NCI-H510A treated with DMSO at 0.1 percent for 48 hours (cell line): ENCODE measurements around the gene CCAR1.
"Not testable (repeated sequence)": the region's sequence is repeated elsewhere in the genome, so short reads cannot be mapped to it uniquely, and the experiment has no call there.

Source experiments
- DNase-seq: peaks from one replicate; lab custom pipeline; 2025; lab: John Stamatoyannopoulos, UW

The CCAR1 gene, protein sequence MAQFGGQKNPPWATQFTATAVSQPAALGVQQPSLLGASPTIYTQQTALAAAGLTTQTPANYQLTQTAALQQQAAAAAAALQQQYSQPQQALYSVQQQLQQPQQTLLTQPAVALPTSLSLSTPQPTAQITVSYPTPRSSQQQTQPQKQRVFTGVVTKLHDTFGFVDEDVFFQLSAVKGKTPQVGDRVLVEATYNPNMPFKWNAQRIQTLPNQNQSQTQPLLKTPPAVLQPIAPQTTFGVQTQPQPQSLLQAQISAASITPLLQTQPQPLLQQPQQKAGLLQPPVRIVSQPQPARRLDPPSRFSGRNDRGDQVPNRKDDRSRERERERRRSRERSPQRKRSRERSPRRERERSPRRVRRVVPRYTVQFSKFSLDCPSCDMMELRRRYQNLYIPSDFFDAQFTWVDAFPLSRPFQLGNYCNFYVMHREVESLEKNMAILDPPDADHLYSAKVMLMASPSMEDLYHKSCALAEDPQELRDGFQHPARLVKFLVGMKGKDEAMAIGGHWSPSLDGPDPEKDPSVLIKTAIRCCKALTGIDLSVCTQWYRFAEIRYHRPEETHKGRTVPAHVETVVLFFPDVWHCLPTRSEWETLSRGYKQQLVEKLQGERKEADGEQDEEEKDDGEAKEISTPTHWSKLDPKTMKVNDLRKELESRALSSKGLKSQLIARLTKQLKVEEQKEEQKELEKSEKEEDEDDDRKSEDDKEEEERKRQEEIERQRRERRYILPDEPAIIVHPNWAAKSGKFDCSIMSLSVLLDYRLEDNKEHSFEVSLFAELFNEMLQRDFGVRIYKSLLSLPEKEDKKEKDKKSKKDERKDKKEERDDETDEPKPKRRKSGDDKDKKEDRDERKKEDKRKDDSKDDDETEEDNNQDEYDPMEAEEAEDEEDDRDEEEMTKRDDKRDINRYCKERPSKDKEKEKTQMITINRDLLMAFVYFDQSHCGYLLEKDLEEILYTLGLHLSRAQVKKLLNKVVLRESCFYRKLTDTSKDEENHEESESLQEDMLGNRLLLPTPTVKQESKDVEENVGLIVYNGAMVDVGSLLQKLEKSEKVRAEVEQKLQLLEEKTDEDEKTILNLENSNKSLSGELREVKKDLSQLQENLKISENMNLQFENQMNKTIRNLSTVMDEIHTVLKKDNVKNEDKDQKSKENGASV

DNA sequence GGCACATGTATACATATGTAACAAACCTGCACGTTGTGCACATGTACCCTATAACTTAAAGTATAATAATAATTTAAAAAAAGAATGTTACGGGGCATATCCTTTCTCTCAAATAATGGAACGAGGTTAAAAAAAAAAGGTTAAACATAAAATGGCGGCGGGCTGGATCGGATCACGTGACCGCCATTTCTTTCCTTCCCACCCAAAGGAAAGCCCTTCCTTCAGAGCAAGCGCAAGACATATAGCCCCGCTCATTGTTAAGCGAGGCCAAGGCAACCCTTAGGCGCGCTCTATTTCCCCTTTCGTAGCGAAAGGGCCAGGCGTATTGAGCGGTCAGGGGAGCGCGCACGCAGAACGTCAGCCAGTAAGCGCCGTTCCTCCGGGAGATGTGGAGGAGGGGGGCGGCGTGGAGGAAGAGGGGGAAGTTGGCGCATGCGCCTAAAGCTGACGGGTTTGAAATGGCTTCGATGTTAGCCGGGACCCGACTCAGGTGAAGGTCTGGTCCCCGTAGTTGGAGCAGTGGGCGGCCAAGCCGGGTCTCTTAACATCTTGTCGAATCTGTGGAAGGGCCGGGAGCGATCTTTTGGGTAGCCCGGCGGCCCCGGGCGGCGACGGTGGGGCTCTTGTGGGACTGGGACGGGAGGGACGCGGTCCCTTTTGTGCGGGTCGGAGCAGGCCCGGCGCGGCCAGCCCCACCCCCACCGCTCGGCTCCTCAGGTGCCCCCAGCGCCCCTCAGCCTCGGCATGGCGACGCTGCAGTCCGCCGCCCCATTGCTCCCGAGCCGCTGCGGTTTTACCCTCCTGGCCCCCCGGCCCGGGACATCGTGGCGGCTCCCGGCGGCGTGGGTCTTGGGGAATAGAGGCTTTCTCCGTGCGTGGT lies at the start of gene CCAR1:
CCAR1 (plus strand) TSS at position 447 of the 880 bp plus-strand sequence. CDS start 1,266 bp downstream, outside the sequence.
- DNase-seq = peak; percentile 98

DNA sequence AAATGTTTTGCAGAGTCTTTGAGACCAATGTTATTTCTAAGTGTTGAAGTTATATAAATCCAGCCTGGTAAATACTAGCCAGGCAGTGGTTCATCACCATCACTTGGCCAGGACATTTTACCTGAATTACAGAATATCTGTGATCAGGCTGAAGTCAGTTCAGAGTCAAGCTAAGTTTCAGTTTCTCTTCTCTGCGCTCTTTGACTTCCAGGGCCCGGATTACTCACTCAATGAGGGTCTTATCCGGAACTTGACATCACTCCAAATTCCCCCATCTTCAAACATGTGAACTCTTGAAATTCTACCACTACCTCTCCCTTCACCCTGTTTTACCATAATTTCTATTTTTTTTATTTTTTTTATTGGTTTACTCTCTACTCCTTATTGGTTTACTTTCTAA lies 36.6 kb upstream of the CCAR1 start:
- no peak for DNase-seq

DNA sequence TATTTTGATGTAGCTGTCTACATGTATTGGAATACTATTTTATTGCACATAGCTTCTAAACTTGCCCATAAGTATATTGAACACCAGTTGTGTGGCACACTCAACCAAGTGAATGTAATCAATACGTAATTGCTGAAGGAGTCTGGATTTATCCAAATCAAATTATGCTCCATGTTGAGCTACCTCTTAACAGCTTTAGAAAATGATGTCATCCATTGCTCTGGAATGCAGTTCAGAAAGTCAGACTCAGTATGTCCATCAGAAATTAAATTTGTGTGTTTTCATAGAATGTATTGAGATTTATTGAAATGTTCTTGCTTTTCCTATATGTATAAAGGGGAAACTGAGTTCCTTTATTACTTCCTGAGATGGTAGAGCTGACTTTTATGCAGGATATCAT lies 25.0 kb upstream of the CCAR1 start:
- no peak for DNase-seq

DNA sequence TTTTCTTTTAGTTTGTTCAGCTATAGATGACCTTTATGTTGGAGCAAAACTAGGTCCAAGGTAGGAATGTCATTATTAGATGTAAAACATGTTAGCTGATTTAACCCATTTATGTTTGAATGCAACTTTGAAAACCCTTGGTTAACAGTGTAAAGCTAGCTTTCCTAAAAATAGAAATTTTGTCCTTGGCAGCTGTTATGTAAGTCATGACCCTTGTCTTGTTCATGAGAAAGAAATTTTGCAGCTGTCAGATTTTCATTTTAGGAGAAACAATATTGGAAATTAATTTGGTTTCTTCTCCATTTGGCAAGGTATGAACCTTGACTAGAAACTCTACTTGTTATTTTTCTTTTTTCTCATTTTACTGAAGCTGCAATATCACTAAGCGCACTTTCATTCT lies 23.9 kb upstream of the CCAR1 start:
- DNase-seq = no peak

DNA sequence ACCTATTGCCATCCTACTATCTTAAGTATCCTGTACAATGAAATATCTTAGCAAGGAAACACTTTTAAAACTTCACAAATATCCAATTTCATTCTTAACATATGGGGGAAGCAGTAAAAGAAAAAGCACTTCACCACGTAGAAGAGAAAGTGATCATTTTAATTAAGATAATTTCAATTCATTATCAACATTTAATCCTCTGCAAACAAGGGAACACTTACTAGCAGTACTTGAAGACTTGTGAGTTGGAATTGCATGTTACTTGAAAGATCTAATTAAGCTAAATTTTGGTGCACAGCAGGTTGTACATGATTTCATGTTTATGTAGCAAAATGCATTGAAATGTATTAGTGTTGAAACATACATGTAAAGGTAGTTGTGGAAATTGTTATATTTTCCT lies 20.8 kb upstream of the CCAR1 start:
- no peak for DNase-seq

DNA sequence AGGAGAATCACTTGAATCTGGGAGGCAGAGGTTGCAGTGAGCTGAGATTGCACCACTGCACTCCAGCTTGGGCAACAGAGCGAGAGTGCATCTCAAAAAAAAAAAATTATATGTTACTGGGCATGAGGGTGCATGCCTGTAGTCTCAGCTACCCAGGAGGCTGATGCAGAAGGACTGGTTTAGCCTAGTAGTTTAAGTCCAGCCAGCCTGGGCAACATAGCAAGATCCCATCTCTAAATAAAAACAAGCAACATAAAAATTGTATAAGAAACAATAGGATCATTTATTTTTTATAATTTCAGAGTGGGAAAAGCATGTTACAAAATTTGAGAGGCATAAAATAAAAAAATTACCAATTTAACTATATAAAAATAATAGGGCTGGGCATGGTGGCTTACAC lies 15.5 kb upstream of the CCAR1 start:
- DNase-seq = no peak

DNA sequence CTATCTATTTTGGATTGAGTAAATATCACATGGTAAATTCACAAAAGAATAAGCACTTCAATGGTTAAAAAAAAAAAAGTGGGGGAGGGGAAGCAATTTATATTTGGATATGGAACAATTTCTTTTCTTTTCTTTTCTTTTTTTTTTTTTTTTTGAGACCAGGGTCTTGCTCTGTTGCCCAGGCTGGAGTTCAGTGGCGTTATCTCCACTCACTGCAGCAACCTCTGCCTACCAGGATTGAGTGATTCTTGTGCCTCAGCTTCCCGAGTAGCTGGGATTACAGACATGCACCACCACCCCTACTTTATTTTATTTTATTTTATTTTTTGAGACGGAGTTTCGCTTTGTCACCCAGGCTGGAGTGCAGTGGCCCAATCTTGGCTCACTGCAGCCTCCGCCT lies 12.1 kb upstream of the CCAR1 start:
- DNase-seq = not testable (repeated sequence)

DNA sequence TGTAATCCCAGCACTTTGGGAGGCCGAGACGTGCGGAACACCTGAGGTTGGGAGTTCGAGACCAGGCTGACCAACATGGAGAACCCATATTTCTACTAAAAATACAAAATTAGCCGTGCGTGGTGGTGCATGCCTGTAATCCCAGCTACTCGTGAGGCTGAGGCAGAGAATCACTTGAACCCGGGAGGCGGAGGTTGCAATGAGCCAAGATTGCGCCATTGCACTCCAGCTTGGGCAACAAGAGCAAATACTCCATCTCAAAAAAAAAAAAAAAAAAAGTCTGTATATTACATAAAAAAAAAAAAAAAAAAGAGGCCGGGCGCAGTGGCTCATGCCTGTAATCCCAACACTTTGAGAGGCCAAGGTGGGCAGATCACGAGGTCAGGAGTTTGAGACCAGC lies 8.0 kb upstream of the CCAR1 start:
- DNase-seq = not testable (repeated sequence)

DNA sequence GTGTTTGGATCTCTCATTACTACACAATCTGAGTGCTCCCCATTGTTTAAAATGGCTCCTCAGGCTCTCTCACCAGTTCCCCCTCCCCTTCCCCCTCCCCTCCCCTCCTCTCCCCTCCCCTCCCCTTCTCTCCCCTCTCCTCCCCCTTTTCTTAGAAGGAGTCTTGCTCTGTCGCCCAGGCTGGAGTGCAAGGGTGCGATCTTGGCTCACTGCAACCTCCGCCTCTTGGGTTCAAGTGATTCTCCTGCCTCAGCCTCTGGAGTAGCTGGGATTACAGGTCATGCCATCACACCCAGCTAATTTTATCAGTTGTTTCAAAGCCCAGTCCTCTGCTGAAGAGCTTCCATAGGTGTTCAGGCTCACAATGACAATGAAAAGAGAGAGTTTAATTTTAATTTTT lies 3.6 kb upstream of the CCAR1 start:
- no peak for DNase-seq

DNA sequence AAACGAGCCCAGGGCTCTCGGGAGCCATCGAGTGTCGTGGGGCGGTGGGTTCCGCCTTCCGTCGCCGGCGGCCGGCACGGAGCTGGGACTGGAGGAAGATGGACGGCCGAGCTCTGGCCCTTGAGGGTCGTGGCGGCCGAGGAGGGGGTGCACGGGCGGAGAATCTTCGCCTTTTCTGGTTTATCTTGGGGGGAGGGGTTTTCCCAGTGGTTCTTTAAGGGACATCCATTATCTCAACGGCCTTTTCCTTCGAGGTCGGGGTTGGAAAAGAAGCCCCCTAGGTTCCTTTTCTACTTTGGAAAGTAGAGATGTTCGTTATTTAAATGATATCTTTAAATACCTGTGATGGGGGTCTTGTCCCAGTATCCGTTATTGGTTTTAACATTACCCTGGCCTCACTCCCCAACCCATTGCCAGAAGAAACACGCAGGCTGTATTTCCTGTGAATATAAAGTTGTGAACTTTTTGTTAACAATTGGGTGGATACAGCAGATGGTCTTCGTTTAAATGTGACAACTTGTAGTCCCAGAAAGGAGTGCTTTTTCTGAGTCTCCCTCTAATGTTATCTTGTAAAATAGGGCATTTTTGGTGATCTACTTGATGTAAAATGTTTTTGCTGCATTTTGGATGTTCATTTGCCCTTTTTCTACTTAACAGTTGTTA lies 765 bp downstream of the CCAR1 start:
- DNase-seq = no peak

DNA sequence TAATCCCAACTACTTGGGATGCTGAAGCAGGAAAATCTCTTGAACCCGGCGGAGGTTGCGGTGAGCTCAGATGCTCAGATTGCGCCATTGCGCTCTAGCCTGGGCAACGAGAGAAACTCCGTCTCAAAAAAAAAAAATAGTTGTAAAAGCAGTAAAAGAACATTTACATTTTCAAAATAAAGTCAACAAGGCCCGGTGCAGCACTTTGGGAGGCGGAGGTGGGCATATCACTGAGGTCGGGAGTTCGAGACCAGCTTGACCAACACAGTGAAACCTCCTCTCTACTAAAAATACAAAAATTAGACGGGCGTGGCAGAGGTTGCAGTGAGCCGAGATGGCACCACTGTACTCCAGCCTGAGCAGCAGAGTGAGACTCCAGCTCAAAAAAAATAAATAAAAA lies 4.0 kb downstream of the CCAR1 start:
- no peak for DNase-seq

DNA sequence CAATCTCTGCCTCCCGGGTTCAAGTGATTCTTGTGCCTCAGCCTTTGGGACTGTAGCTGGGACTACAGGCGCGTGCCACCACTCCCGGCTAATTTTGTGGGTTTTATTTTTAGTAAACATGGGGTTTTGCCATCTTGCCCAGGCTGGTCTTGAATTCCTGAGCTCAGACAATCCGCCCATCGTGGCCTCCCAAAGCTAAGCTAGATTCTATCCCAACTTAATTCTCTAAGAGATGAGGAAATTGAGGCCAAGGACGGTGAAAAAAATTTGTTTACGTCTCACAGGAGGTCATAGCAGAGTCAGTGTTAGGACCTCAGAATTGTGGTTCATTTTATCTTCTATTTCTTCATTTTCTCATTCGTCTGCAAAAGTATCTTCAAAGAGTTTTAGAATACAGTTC lies 6.1 kb downstream of the CCAR1 start:
- DNase-seq = no peak

DNA sequence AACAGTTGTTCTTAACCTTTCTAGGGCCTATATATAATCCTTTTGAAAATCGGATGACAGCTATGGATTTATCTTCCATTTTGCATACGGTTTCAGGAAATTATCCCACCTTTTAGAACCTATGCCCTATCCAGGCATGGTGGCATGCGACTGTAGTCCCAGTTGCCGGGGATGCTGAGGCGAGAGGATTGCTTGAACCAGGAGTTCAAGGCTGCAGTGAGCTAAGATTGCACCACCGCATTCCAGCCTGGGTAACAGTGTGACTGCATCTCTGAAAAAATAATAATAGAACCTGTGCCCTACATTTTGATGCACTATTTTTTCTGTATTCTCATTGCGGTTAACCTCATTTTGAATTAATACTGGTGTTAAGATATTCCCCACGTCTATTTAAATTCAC lies 11.6 kb downstream of the CCAR1 start:
- DNase-seq = no peak

DNA sequence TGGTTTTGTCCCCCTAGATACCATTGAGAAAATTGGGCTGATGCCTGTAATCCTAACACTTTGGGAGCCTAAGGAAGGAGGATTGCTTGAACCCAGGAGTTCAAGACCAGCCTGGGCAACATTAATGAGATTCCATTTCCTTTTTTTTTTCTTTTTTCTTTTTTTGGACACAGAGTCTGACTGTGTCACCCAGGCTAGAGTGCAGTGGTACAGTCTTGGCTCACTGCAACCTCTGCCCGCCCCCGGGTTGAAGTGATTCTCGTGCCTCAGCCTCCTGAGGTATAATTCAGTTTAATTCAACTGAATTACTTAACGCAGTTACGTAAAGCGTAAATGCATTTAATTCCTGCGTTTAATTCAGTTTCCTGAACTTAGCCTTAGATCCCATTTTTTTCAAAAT lies 13.3 kb downstream of the CCAR1 start:
- no peak for DNase-seq

DNA sequence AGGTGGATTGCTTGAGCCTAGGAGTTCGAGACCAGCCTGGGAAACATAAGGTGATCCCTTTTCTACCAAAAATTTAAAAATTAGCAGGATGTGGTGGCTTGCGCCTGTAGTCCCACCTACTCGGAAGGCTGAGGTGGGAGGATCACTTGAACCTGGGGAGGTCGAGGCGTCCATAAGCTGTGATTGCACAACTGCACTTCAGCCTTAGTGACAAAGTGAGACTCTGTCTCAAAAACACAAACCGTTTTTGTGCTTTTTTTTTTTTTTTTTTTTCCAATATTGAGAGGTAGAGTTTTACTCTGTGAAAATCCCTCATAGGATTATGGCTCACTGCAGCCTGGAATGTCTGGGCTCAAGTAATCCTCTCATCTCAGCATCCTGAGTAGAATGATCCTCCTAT lies 14.1 kb downstream of the CCAR1 start:
- DNase-seq = no peak

DNA sequence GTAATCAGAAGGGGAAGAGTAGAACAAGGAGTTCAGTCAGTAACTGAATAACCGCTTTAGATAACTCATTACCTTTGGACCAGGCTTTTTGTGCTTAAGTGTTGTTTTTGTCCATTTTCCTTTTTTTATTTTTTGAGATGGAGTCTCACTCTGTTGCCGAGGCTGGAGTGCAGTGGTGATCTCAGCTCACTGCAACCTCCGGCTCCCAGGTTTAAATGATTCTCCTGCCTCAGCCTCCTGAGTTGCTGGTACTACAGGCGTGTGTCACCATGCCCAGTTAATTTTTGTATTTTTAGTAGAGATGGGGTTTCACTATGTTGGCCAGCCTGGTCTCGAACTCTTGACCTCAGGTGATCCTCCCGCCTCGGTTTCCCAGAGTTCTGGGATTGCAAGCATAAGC lies 14.7 kb downstream of the CCAR1 start:
- not testable (repeated sequence) for DNase-seq

DNA sequence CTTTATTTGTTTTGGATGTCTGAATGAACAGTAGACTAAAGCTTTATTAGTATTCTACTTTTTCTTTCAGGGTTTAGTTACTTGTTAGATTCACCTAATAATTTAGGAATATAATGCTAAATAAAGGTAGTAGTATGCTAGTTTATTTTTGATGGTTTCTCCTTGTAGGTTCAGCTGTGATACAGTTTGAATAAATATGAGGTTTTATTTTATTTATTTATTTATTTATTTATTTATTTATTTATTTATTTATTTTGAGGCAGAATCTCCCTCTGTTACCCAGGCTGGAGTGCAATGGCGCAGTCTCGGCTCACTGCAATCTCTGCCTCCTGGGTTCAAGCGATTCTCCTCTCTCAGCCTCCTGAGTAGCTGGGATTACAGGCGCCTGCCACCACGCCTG lies 19.6 kb downstream of the CCAR1 start:
- not testable (repeated sequence) for DNase-seq

DNA sequence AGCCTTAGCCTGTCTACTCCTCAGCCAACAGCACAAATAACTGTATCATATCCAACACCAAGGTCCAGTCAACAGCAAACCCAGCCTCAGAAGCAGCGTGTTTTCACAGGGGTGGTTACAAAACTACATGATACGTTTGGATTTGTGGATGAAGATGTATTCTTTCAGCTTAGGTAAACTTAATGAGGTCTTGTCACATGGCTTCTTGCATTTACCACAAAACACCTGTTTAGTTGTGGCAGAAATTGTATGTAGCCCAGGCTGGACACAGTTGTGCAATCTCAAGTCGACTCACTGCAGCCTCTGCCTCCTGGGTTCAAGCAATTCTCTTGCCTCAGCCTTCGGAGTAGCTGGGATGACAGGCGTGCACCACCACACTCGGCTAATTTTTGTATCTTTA lies 21.4 kb downstream of the CCAR1 start:
- no peak for DNase-seq

DNA sequence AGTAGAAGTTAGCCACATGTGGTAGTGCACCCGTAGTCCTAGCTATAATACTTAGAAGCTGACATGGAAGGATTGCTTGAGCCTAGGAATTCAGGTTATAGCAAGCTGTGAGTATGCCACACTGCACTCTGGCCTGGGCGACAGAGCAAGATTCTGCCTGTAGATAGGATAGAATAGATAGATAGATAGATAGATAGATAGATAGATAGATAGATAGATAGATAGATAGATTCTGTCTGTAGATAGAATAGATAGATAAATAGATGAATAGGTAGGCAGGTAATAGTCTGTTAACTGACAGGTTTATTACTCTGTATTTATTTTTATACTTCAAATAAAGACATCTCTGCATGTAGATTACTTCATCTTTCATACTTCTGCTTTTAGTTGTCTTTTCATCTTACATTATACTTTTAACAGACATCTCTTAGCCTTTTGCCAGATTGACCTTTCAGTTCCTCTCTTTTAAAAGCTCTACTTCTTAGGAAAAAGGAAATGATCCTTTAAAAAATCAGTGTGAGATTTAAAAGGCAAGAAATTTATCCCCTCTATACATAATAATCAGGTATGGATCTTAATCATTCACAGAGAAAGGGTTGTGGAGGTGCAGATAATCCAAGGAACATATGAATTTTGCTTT lies 31.8 kb downstream of the CCAR1 start:
- DNase-seq = no peak

DNA sequence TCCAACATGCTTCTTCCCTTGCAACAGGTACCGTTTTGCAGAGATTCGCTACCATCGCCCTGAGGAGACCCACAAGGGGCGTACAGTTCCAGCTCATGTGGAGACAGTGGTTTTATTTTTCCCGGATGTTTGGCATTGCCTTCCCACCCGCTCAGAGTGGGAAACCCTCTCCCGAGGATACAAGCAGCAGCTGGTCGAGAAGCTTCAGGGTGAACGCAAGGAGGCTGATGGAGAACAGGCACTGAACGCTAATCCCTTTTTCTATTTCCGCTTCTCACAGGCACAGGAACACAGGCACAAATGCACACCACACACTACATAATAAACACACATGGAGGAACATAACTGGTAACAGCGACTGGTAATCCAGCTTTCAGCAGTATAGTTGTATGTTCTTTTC lies 35.2 kb downstream of the CCAR1 start:
- no peak for DNase-seq

DNA sequence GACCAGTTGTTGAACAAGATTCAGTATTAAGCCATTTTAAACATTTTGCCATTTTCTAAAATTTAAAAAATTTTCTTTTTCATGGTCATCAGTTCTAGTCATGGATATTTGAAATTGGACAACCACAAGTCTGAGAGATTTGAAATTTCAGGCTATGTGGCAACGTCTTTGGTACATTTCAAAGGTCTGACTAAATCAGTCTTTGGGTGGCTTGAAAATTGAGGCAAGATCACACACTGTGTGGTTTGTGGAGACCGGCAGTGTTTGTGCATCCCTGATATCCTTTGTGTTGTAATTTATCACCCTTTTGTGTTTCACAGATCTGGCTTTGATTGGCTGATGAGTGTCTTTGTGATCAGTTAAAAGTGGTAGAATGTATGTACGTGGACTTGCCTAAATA lies 35.7 kb downstream of the CCAR1 start:
- no peak for DNase-seq
